GM12878 (cell line): Measurements from ENCODE around the gene HBB. TPM values are rescaled to one million over a fixed set of nuclear protein-coding genes. Genes with fewer than 3 reads are reported as not detected.

ENCODE experiments used
- ATAC-seq: fragments of 200-7000 bp; cut with Tn5 transposase; 3 replicates; pipeline ENCODE4 v1.9.1; 2020; ENCODE audit warnings: mild to moderate bottlenecking, moderate library complexity
- BruUV-seq: library from RNA; stranded (reverse); fragments of 400-500 nt; replicated peaks from 2 replicates; lab custom pipeline; 2021; lab: Mats Ljungman, UMichigan
- CTCF ChIA-PET: fragments of 300-600 bp; sonication (Branson Sonifier 250); formaldehyde crosslinking; extraction: SDS; loops from one replicate; lab custom pipeline; 2021; ENCODE audit warnings: inconsistent platforms; lab: Yijun Ruan, JAX
- POLR2A ChIA-PET: fragments of 350-600 bp; formaldehyde crosslinking; extraction: SDS; loops from one replicate; lab custom pipeline; 2021; ENCODE audit warnings: inconsistent platforms; lab: Charles Lee
- RAD21 ChIA-PET: fragments of 300-600 bp; sonication (Branson Sonifier 250); formaldehyde crosslinking; loops from one replicate; lab custom pipeline; 2023; ENCODE audit warnings: antibody characterized with exemption; ENCODE audit not compliant: unreplicated experiment; lab: Charles Lee
- SMC1A ChIA-PET: fragments of 300-600 bp; sonication (Branson Sonifier 250); formaldehyde crosslinking; loops from one replicate; lab custom pipeline; 2023; ENCODE audit not compliant: unreplicated experiment, uncharacterized antibody; lab: Charles Lee
- DNase-seq: peaks from one replicate; pipeline ENCODE4 v3.0.0-alpha.2; 2011; ENCODE audit warnings: low read depth, low spot score
- FAIRE-seq: peaks from 3 replicates; lab custom pipeline; 2011; peaks lifted over from hg19 to GRCh38; lab: Jason Lieb, UNC
- H2AFZ ChIP-seq: 2 replicates; pipeline ENCODE4 v1.6.0; 2011; ENCODE audit warnings: low read depth, low read length, control low read depth; ENCODE audit not compliant: control insufficient read depth
- H3K27ac ChIP-seq: 2 replicates; pipeline ENCODE4 v1.5.1; 2011; ENCODE audit warnings: control low read depth; ENCODE audit not compliant: control insufficient read depth, insufficient read depth
- H3K27me3 ChIP-seq, 2 experiments: replicated peaks in 1 of 2; 2 replicates each; pipeline versions ENCODE4 v1.6.0 to v1.6.1; 2011; ENCODE audit warnings: low read length in 1 of 2; ENCODE audit not compliant: control insufficient read depth in 2 of 2, insufficient read depth in 2 of 2
- H3K36me3 ChIP-seq, 2 experiments: 2 replicates each; pipeline ENCODE4 v1.5.1; 2011; ENCODE audit warnings: low read length in 1 of 2; ENCODE audit not compliant: control insufficient read depth in 2 of 2, insufficient read depth in 2 of 2
- H3K4me1 ChIP-seq: 2 replicates; pipeline ENCODE4 v1.6.1; 2011; ENCODE audit warnings: mild to moderate bottlenecking, low read length, moderate library complexity, mixed read lengths; ENCODE audit not compliant: control insufficient read depth, insufficient read depth
- H3K4me2 ChIP-seq: 2 replicates; pipeline ENCODE4 v1.6.0; 2011; ENCODE audit warnings: control low read depth; ENCODE audit not compliant: control insufficient read depth, insufficient read depth
- H3K4me3 ChIP-seq: fragments of 200-600 bp; sonication (generic); 2 replicates; pipeline ENCODE4 v1.5.1; 2016
- H3K79me2 ChIP-seq: 2 replicates; pipeline ENCODE4 v1.6.0; 2011; ENCODE audit warnings: low read length; ENCODE audit not compliant: control insufficient read depth, insufficient read depth
- H3K9ac ChIP-seq: 2 replicates; pipeline ENCODE4 v1.8.0; 2011; ENCODE audit warnings: low read length, control low read depth, mixed read lengths; ENCODE audit not compliant: control insufficient read depth, insufficient read depth
- H3K9me3 ChIP-seq: replicated peaks from 3 replicates; pipeline ENCODE4 v1.5.1; 2011; ENCODE audit warnings: mild to moderate bottlenecking, low read length; ENCODE audit not compliant: control insufficient read depth, insufficient read depth
- H4K20me1 ChIP-seq: 2 replicates; pipeline ENCODE4 v1.6.0; 2011; ENCODE audit not compliant: control insufficient read depth, insufficient read depth
- BACH1 ChIP-seq: fragments of 450-650 bp; IDR thresholded peaks from 2 replicates; pipeline ENCODE4 v1.6.1; 2017; ENCODE audit warnings: mild to moderate bottlenecking, borderline replicate concordance
- CEBPZ ChIP-seq: fragments of 150-350 bp; IDR thresholded peaks from 2 replicates; pipeline ENCODE4 v1.6.1; 2016; ENCODE audit warnings: low read depth, low read length
- CUX1 ChIP-seq: IDR thresholded peaks from 2 replicates; pipeline ENCODE4 v1.6.1; 2012; ENCODE audit warnings: improper control_type of control experiment, low read depth, low read length; ENCODE audit not compliant: insufficient replicate concordance
- MYC ChIP-seq: IDR thresholded peaks from 2 replicates; pipeline ENCODE4 v1.6.1; 2011; ENCODE audit warnings: mild to moderate bottlenecking, low read length, moderate library complexity, inconsistent platforms; ENCODE audit not compliant: insufficient read depth, insufficient replicate concordance, insufficient read length, severe bottlenecking
- SREBF2 ChIP-seq: IDR thresholded peaks from 2 replicates; pipeline ENCODE4 v1.6.1; 2012; ENCODE audit warnings: mild to moderate bottlenecking, low read length
- STAT3 ChIP-seq: IDR thresholded peaks from 2 replicates; pipeline ENCODE4 v1.6.1; 2011; ENCODE audit warnings: low read depth, low read length, improper control_type of control experiment
- SUPT20H ChIP-seq: IDR thresholded peaks from 2 replicates; pipeline ENCODE4 v1.6.1; 2011; ENCODE audit warnings: low read depth, mild to moderate bottlenecking, low read length, moderate library complexity, borderline replicate concordance; ENCODE audit not compliant: control insufficient read depth
- YBX1 ChIP-seq: fragments of 450-650 bp; IDR thresholded peaks from 2 replicates; pipeline ENCODE4 v1.6.1; 2016; ENCODE audit warnings: antibody characterized with exemption
- ZZZ3 ChIP-seq: IDR thresholded peaks from 2 replicates; pipeline ENCODE4 v1.6.1; 2011; ENCODE audit warnings: low read depth; ENCODE audit not compliant: control insufficient read depth, insufficient read length
- WGBS: methylation state at CpG from one replicate; pipeline ENCODE4 v1.1.6; 2016; ENCODE audit warnings: low lambda C conversion rate; ENCODE audit not compliant: insufficient replicate concordance, insufficient coverage; ENCODE audit errors: missing lambda C conversion rate; 5-methylcytosine and 5-hydroxymethylcytosine counted together
- in situ Hi-C: fragments of 300-500 bp; cut with MboI; formaldehyde crosslinking; loops from 9 replicates; pipeline ENCODE4 v1.14.3; 2018; ENCODE audit warnings: mixed read lengths
- intact Hi-C: fragments of 100-400 bp; cut with micrococcal nuclease; formaldehyde crosslinking; loops from one replicate; pipeline ENCODE4 v1.14.2; 2022; ENCODE audit not compliant: unreplicated experiment
- polyA plus RNA-seq, 11 experiments: library from polyadenylated mRNA; depleted of rRNA in 4 of 11; unstranded in 6 of 11; stranded (reverse) in 5 of 11; fragments of >200 nt; fragmentation: Nextera tagmentation in 4 of 11; fragmentation: Illumina TruSeq in 1 of 11; extraction: Ambion mirVana in 4 of 11; extraction: Trizol in 1 of 11; gene quantifications; 1 replicate in 1 of 11; 2 replicates in 10 of 11; pipeline versions ENCODE4 v1.2.1 to v1.2.3, GENCODE V29; 2011 to 2016; ENCODE audit warnings: inconsistent platforms in 2 of 11, missing spikeins in 2 of 11, low read depth in 1 of 11
- total RNA-seq, 4 experiments: library from RNA; depleted of rRNA in 3 of 4; stranded (reverse); fragments of >200 nt in 3 of 4; fragmentation: Illumina TruSeq in 1 of 4; extraction: Trizol in 1 of 4; gene quantifications; 2 replicates each; pipeline versions ENCODE4 v1.2.1 to v1.2.3, GENCODE V29; 2013 to 2021

HBB gene
- total and polyA plus RNA-seq, 10 of the 15 experiments (the other 5 are each of a cell fraction or from before 2014, with no cell fraction given) = 0.36 TPM; not detected in 9

- RAD21 ChIA-PET = no interaction called here
- TF ChIP-seq SREBF2 (no peak), STAT3 (no peak), CEBPZ (no peak), YBX1 (no peak), CUX1 (no peak), SUPT20H (no peak), ZZZ3 (no peak), MYC (no peak), BACH1 (no peak)
- Histone ChIP-seq H4K20me1 (no peaks in the 10 kb centered on the region), H3K9me3 (no peaks in the 10 kb centered on the region), H3K4me1 (no peaks in the 10 kb centered on the region; the same call in 1 of the 2 replicates), H3K27ac (no peak overlapping the region), H3K4me2 (no peak overlapping the region), H3K9ac (no peak overlapping the region), H2AFZ (no peak overlapping the region), H3K4me3 (no peak overlapping the region), H3K79me2 (no peaks in the 10 kb centered on the region), H3K27me3 (no peaks in the 10 kb centered on the region), H3K36me3 (no peaks in the 10 kb centered on the region)
- FAIRE-seq = no peak
- no TSS peak for BruUV-seq
- WGBS = 76% methylated on average over 2 of the region's 2 CpGs
- ATAC-seq = no peak
- POLR2A ChIA-PET = no interaction called here
- SMC1A ChIA-PET = no interaction called here
- CTCF ChIA-PET = no interaction called here
- in situ Hi-C loops (no loop called here), intact Hi-C loops (no loop called here)
- no peak for DNase-seq
Observed at GRCh38 chr11:5231111-5231510, 4.2 kb upstream of the HBB start.
